Suppressor macrophage (primary cell): ENCODE results near the gene GOLGA6L10.
"Not testable (repeated sequence)": the region's sequence is repeated elsewhere in the genome, so short reads cannot be mapped to it uniquely, and the experiment has no call there.

ENCODE experiments used
- DNase-seq, 4 experiments: peaks; one replicate each; pipeline ENCODE4 v3.0.0-alpha.2; 2020 to 2022
- total RNA-seq, 17 experiments: gene quantifications; one replicate each; lab custom pipeline; 2026; ENCODE audit warnings: mixed read lengths in 6 of 17, inconsistent platforms in 3 of 17; lab: John Stamatoyannopoulos, UW

Gene GOLGA6L10
- total RNA-seq: 0 to 1.8 (median 0.10) reads per million in 17 experiments

GRCh38 chr15:82349375-82349774 is at the start of gene GOLGA6L10:
TSS of gene GOLGA6L10 (minus strand) at chr15:82349475. CDS start at chr15:82349375, 100 bp downstream.
- DNase-seq: not testable (repeated sequence)

GRCh38 chr15:82398785-82399184 is 49.5 kb upstream of the GOLGA6L10 start:
- DNase-seq: no peak

GRCh38 chr15:82397817-82398216 is 48.5 kb upstream of the GOLGA6L10 start:
- no peak for DNase-seq

GRCh38 chr15:82395788-82396187 is 46.5 kb upstream of the GOLGA6L10 start:
- DNase-seq: not testable (repeated sequence)

GRCh38 chr15:82393671-82394070 is 44.4 kb upstream of the GOLGA6L10 start:
- no peak for DNase-seq

GRCh38 chr15:82392077-82392476 is 42.8 kb upstream of the GOLGA6L10 start:
- not testable (repeated sequence) for DNase-seq

GRCh38 chr15:82390152-82390551 is 40.9 kb upstream of the GOLGA6L10 start:
- not testable (repeated sequence) for DNase-seq

GRCh38 chr15:82387209-82387608 is 37.9 kb upstream of the GOLGA6L10 start:
- not testable (repeated sequence) for DNase-seq

GRCh38 chr15:82381330-82381955 is 32.2 kb upstream of the GOLGA6L10 start:
- DNase-seq: not testable (repeated sequence)

GRCh38 chr15:82379552-82379951 is 30.3 kb upstream of the GOLGA6L10 start:
- DNase-seq: not testable (repeated sequence)

GRCh38 chr15:82373661-82374060 is 24.4 kb upstream of the GOLGA6L10 start:
- DNase-seq: not testable (repeated sequence)

GRCh38 chr15:82371656-82372055 is 22.4 kb upstream of the GOLGA6L10 start:
- no peak for DNase-seq

GRCh38 chr15:82367790-82368189 is 18.5 kb upstream of the GOLGA6L10 start:
- not testable (repeated sequence) for DNase-seq

GRCh38 chr15:82365692-82366323 is 16.5 kb upstream of the GOLGA6L10 start:
- DNase-seq: not testable (repeated sequence)

GRCh38 chr15:82364548-82364947 is 15.3 kb upstream of the GOLGA6L10 start:
- DNase-seq: not testable (repeated sequence)

GRCh38 chr15:82362790-82363189 is 13.5 kb upstream of the GOLGA6L10 start:
- not testable (repeated sequence) for DNase-seq

- not testable (repeated sequence) for DNase-seq
These were observed 11.3 kb upstream of the GOLGA6L10 start for GRCh38 chr15:82360618-82361017.

- DNase-seq: not testable (repeated sequence)
These were observed 5.8 kb upstream of the GOLGA6L10 start for GRCh38 chr15:82355055-82355454.

GRCh38 chr15:82354546-82354945 is 5.3 kb upstream of the GOLGA6L10 start:
- not testable (repeated sequence) for DNase-seq

GRCh38 chr15:82347645-82348044 is 1.6 kb downstream of the GOLGA6L10 start:
- not testable (repeated sequence) for DNase-seq

GRCh38 chr15:82345176-82345575 is 4.1 kb downstream of the GOLGA6L10 start:
- DNase-seq: not testable (repeated sequence)

GRCh38 chr15:82344421-82344820 is 4.9 kb downstream of the GOLGA6L10 start:
- DNase-seq: not testable (repeated sequence)

- not testable (repeated sequence) for DNase-seq
These were observed 5.4 kb downstream of the GOLGA6L10 start for GRCh38 chr15:82343851-82344250.
